IPS DF 6.9 (cell line): ENCODE data around the gene GPR18.

Experiments
- DNase-seq: peaks from one replicate; pipeline ENCODE4 v3.0.0-alpha.2; 2013; ENCODE audit warnings: low read depth, low spot score
- H3K27ac ChIP-seq: one replicate; pipeline ENCODE4 v1.5.1; 2013; ENCODE audit warnings: low read length, control low read depth
- H3K27me3 ChIP-seq: 2 replicates; pipeline ENCODE4 v1.6.1; 2013; ENCODE audit warnings: mild to moderate bottlenecking, low read length; ENCODE audit not compliant: control insufficient read depth, insufficient read depth
- H3K36me3 ChIP-seq: 2 replicates; pipeline ENCODE4 v1.6.1; 2013; ENCODE audit warnings: low read length; ENCODE audit not compliant: control insufficient read depth, insufficient read depth
- H3K4me1 ChIP-seq: 2 replicates; pipeline ENCODE4 v1.6.1; 2013; ENCODE audit warnings: low read length; ENCODE audit not compliant: control insufficient read depth, insufficient read depth
- H3K4me3 ChIP-seq: 2 replicates; pipeline ENCODE4 v1.5.1; 2013; ENCODE audit warnings: mild to moderate bottlenecking, low read length
- H3K9me3 ChIP-seq: 2 replicates; pipeline ENCODE4 v1.6.1; 2013; ENCODE audit warnings: low read length, inconsistent platforms; ENCODE audit not compliant: control insufficient read depth, insufficient read depth
- WGBS: extraction: QIAGEN DNeasy Blood & Tissue Kit; methylation state at CpG from one replicate; pipeline ENCODE4 v1.1.7; 2013; ENCODE audit warnings: mixed read lengths, missing lambda C conversion rate; ENCODE audit not compliant: insufficient read length, insufficient coverage; 5-methylcytosine and 5-hydroxymethylcytosine counted together

GPR18 gene

GRCh38 chr13:99221567-99222239, 36.5 kb downstream of the GPR18 start:
- no peak for DNase-seq
- Histone ChIP-seq H3K9me3 (no peaks in the 10 kb centered on the region), H3K27ac (no peak overlapping the region), H3K36me3 (no peaks in the 10 kb centered on the region), H3K4me3 (no peak overlapping the region), H3K27me3 (no peaks in the 10 kb centered on the region), H3K4me1 (peaks cover 3% of the 10 kb centered on the region; the same call in 1 of the 2 replicates)
- WGBS, result no CpG with 5 or more reads among the region's 8 CpGs

DNA sequence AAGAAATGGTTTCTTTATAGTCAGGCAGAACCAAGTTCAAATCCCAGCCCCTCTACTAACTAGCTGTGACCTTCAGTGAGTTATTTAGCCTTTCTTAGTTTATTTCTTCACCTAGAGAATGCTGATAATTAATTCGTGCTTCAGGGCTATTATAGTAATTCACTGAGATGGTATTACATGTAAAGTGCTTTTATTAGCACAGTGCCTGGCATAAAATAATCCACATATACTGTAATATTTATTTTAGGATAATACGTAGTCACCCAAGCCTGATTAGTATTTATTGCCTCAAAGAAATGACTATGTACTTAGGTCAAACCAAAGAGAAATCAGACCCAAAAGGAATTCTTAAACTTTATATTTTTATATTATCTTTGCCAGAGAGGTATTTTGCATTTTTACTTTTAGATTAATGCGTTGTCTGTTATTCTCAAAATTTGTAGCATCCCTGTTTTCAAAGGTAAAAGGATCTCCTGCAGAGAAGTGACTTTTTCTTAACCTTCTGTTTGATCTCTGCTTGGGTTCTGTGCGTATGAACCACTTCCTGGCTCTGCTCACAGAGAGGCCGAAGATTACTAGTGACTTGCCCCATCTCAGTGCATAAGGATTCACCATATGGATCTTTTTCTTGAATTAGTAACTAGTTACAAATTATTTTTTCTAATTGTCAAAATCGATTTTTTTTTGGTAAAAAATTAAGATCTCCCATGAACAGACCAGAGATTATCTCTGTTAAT, 37.8 kb downstream of the GPR18 start:
- DNase-seq, result no peak
- Histone ChIP-seq H3K9me3 (no peaks in the 10 kb centered on the region), H3K4me1 (peaks cover 2% of the 10 kb centered on the region; the same call in 1 of the 2 replicates), H3K27ac (no peak overlapping the region), H3K27me3 (no peaks in the 10 kb centered on the region), H3K4me3 (no peak overlapping the region), H3K36me3 (no peaks in the 10 kb centered on the region)
- WGBS, result no CpG with 5 or more reads among the region's 6 CpGs

GRCh38 chr13:99218969-99219368, 39.2 kb downstream of the GPR18 start:
- no CpG with 5 or more reads among the region's 2 CpGs for WGBS
- Histone ChIP-seq H3K4me3 (no peak overlapping the region), H3K4me1 (peaks cover 2% of the 10 kb centered on the region; the same call in 1 of the 2 replicates), H3K36me3 (no peaks in the 10 kb centered on the region), H3K9me3 (no peaks in the 10 kb centered on the region), H3K27ac (no peak overlapping the region), H3K27me3 (no peaks in the 10 kb centered on the region)
- no peak for DNase-seq

- Histone ChIP-seq H3K9me3 (no peaks in the 10 kb centered on the region), H3K27ac (no peak overlapping the region), H3K4me1 (peaks cover 2% of the 10 kb centered on the region; the same call in 1 of the 2 replicates), H3K27me3 (no peaks in the 10 kb centered on the region), H3K36me3 (no peaks in the 10 kb centered on the region), H3K4me3 (no peak overlapping the region)
- no CpG with 5 or more reads among the region's 6 CpGs for WGBS
- DNase-seq, result no peak
Observed at GRCh38 chr13:99218545-99218944, 39.6 kb downstream of the GPR18 start.

GRCh38 chr13:99218126-99218525, 40.1 kb downstream of the GPR18 start:
- peaks cover 2% of the 10 kb centered on the region; the same call in 1 of the 2 replicates for H3K4me1 ChIP-seq
- H3K27me3 ChIP-seq, result no peaks in the 10 kb centered on the region
- no peak overlapping the region for H3K4me3 ChIP-seq
- no peaks in the 10 kb centered on the region for H3K9me3 ChIP-seq
- H3K36me3 ChIP-seq, result no peaks in the 10 kb centered on the region
- no peak overlapping the region for H3K27ac ChIP-seq
- no peak for DNase-seq

DNA sequence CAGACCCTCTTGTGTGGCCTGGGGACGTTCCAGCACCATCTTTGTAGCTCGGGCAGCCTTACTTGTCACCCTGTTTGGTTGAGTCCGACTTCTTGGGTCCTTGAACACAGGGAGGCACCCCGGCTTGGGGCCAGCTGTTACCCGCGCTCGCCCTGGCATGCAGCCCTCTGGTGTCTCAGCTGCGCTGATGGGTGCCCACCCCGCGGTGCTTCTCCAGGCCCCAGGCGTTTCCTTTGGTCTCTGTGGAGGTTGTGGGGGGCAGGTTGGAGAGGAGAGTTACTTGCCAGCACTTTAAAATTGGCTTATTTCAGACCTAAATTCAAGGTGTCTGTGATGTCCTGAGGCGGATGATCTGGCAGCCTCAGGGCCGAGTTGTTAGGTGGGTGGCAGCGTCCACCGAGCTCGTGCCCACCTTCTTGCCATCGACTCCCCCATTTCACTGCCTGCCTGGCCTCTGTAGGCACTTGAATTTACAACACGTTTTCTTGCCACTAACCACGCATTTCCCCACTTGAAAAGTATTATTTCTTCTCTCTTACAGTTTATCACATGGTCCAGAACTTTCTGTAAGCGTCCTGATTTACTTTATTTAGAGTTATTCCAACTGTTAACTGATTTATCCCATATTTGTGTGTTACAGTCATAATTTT, 40.6 kb downstream of the GPR18 start:
- no peak overlapping the region; the same call in 1 of the 2 replicates for H3K4me3 ChIP-seq
- H3K9me3 ChIP-seq, result no peaks in the 10 kb centered on the region
- no peak for DNase-seq
- no peak overlapping the region for H3K27ac ChIP-seq
- no peaks in the 10 kb centered on the region for H3K36me3 ChIP-seq
- H3K27me3 ChIP-seq, result no peaks in the 10 kb centered on the region
- H3K4me1 ChIP-seq, result peaks cover 2% of the 10 kb centered on the region; the same call in 1 of the 2 replicates
- no CpG with 5 or more reads among the region's 20 CpGs for WGBS

DNA sequence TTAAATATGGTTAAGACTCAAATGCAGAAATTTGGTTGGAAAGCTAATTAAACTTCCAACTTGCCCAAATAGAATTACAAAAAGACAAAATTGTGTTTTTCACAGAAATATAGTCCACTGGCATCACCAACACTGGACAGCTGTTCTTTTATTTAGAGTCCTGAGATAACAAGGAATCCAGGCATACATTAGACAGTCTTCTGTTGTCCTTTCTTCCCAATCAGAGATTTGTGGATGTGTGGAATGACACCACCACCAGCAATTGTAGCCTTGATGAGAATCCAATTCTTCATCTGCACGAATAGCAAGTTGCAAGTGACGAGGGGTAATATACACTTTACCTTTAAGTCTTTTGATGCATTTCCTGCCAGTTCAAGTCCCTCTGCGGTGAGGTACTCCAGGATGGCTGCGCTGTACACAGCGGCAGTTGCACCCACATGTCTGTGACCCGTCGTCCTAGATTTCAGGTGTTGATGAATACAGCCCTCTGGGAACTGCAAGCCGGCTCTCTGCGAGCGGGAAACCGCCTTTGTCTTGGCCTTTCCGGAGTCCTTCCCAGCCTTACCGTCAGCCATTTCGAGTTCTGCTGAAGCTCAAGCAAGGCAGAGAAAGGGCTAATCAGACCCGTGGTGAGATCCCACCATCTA, 42.9 kb downstream of the GPR18 start:
- Histone ChIP-seq H3K9me3 (no peaks in the 10 kb centered on the region), H3K4me3 (no peak overlapping the region), H3K27me3 (no peaks in the 10 kb centered on the region), H3K27ac (no peak overlapping the region), H3K4me1 (peaks cover 2% of the 10 kb centered on the region; the same call in 1 of the 2 replicates), H3K36me3 (no peaks in the 10 kb centered on the region)
- WGBS, result no CpG with 5 or more reads among the region's 15 CpGs
- DNase-seq, result no peak

- no CpG with 5 or more reads among the region's 1 CpG for WGBS
- Histone ChIP-seq H3K9me3 (no peaks in the 10 kb centered on the region), H3K4me3 (no peak overlapping the region), H3K27me3 (no peaks in the 10 kb centered on the region), H3K36me3 (no peaks in the 10 kb centered on the region), H3K27ac (no peak overlapping the region), H3K4me1 (peaks cover 2% of the 10 kb centered on the region; the same call in 1 of the 2 replicates)
- no peak for DNase-seq
Observed at GRCh38 chr13:99214731-99215130, 43.4 kb downstream of the GPR18 start.

DNA sequence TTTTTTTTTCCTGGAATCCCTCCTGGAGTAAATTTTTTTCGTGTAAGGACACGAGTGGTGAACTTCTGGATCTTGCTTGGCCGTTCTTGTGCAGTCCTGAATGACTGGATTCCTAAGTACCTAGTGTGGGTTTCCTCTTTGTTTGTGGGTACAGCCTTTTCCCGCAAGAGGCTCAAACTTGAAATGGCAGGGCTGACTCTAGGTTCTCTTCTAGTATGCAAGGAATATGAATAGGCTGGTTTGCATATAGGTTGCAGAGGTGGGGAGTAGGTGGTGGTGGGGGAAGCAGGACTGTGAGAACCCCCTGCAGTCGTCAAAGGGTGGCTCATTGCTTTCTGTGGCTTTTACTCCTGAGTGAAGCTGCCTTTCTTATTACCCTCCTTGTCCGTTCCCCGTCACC, 43.9 kb downstream of the GPR18 start:
- DNase-seq, result no peak
- WGBS, result no CpG with 5 or more reads among the region's 7 CpGs
- Histone ChIP-seq H3K27me3 (no peaks in the 10 kb centered on the region), H3K4me3 (no peak overlapping the region), H3K27ac (no peak overlapping the region), H3K9me3 (no peaks in the 10 kb centered on the region), H3K36me3 (no peaks in the 10 kb centered on the region), H3K4me1 (peaks cover 2% of the 10 kb centered on the region; the same call in 1 of the 2 replicates)

GRCh38 chr13:99211421-99212035, 46.7 kb downstream of the GPR18 start:
- Histone ChIP-seq H3K4me1 (no peaks in the 10 kb centered on the region), H3K27me3 (no peaks in the 10 kb centered on the region), H3K4me3 (no peak overlapping the region), H3K36me3 (no peaks in the 10 kb centered on the region), H3K27ac (no peak overlapping the region), H3K9me3 (no peaks in the 10 kb centered on the region)
- DNase-seq, result no peak
- no CpG with 5 or more reads among the region's 5 CpGs for WGBS
